Tracheal epithelial cell (primary cell): ENCODE measurements around the gene BACE1-AS. TPM values are rescaled to one million over a fixed set of nuclear protein-coding genes. Genes with fewer than 3 reads are reported as not detected.

Experiments used
- total RNA-seq: library from RNA; depleted of rRNA; stranded (reverse); fragments of >200 nt; gene quantifications from 2 replicates; pipeline ENCODE4 v1.2.1, GENCODE V29; 2014

The BACE1-AS gene
- 1.9 TPM in 2 replicates for total RNA-seq

GRCh38 chr11:117290809-117291396, at the start of gene BACE1-AS:
TSS of gene BACE1-AS (plus strand) at chr11:117291346.

GRCh38 chr11:117316197-117316961, 25.2 kb downstream of the BACE1-AS start, which contains the start of gene BACE1:
TSS of gene BACE1 (minus strand) at chr11:117316256. CDS start at chr11:117315795, 461 bp downstream.

GRCh38 chr11:117327567-117328374, 36.6 kb downstream of the BACE1-AS start, which contains the start of gene CEP164:
TSS of gene CEP164 (plus strand) at chr11:117327854. CDS start at chr11:117338587, 10,733 bp downstream.

Other genes with a start within 250 kb of the BACE1-AS start
- 4.0 and 13.5 TPM in 2 replicates for gene SIK3, start 192.9 kb upstream of the BACE1-AS start, total RNA-seq
- gene PAFAH1B2, start 147.1 kb upstream of the BACE1-AS start, total RNA-seq, result 231 and 232 TPM in 2 replicates
- gene SIDT2, start 112.6 kb upstream of the BACE1-AS start, total RNA-seq, result 5.5 and 9.6 TPM in 2 replicates
- 12.8 and 529 TPM in 2 replicates for gene TAGLN, start 92.0 kb upstream of the BACE1-AS start, total RNA-seq
- 10.9 and 33.3 TPM in 2 replicates for gene PCSK7, start 59.3 kb upstream of the BACE1-AS start, total RNA-seq
- 4.6 and 8.3 TPM in 2 replicates for gene RNF214, start 58.7 kb upstream of the BACE1-AS start, total RNA-seq
- 6.0 and 10.7 TPM in 2 replicates for gene BACE1, start 24.9 kb downstream of the BACE1-AS start, total RNA-seq
- 18.1 and 23.0 TPM in 2 replicates for gene CEP164, start 36.5 kb downstream of the BACE1-AS start, total RNA-seq